Activated T-cell treated with anti-CD3 and anti-CD28 coated beads for 24 hours (primary cell): ENCODE measurements around the gene RPAP3.

ENCODE experiments used
- DNase-seq: peaks from one replicate; pipeline ENCODE4 v3.0.0-alpha.2; 2020; ENCODE audit warnings: low read depth

Gene RPAP3

DNA sequence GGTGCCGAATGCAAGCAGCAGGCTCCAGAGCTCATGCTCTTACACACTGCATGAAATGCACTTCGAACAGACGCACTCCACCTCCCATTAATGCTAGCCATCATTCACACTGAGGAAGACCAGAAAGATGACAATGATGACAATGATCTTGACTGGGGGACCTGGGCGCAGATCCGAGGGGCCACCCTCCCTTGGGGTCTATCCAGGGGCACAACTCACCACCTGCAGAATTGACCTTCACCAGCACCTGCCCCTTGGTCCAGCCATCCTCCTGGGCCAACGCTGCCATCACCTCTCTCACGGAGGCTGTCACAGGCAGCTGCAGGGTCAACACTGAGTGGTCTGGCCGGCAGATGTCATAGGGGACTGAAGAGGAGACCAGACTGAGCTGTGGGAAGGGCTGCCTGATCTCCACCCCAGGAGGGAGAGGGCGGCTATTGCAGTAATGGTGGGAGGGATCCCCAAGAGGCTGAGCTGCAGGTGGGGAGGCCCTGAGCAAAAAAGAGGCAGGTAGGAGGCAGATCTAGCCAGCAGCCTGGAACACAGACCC, 37.6 kb upstream of the RPAP3 start:
- no peak for DNase-seq

DNA sequence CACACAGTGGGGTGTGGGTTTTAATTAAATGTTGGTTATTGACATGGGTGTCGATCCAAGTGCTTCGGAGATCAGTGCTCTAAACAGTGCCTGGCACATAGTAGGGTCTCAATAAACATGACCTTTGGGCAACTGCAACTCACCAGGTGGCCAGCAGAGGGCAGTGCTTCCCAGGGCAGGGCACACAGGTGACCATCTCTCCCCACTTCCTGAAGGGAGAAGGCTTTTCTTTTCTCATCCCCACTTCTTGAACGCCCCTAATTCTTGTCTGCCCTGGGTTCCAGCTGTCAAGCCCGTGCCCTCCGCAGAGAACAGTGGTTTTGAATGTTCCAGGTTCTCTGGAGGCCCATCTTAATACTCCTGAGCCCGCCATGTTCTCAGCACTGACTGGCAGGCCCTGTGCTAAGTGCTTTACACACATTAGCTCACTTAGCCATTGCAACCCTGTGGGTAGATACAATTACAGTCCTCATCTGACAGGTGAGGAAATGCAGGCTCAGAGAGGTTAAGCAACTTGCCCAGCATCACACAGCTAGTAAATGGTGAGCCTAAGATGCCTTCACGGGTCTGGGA, 36.5 kb upstream of the RPAP3 start:
- DNase-seq = peak; percentile 66

GRCh38 chr12:47741340-47741703, 35.5 kb upstream of the RPAP3 start:
- DNase-seq = peak; percentile 25

DNA sequence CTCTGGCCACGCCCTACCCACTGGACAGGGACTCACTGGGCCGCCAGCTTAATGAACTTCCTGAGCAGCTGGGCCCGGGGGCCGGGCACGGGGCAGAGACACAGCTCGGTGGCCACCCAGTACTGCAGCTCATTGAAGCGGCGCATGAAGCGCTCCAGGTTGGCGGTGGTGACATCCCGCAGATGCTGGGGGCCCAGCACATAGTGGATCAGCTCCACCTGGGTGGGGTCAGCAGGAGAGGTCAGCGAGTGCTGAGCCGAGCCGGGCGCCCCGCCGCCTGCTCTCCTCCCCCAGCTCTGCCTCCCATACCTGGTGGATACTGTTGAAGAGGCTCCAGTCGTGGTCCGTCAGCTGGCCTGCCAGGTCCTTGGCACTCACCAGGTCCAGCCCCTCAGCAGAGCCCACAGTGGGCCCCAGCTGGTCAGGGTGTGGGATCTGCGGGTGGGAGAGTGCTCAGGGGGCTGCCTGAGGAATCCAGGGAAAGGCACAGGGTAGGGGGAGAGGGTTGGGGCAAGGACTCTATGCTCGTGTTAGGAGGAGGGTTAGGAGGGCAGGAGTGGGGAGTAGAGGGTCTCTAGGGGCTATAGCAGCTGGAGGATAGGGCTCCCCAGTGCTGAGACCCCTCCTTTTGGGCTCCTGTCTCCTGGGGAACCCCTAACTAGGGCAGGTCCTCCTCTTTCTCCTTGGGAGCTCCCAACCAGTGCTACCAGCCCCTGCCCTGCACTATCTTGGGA, 34.9 kb upstream of the RPAP3 start:
- DNase-seq = no peak

DNA sequence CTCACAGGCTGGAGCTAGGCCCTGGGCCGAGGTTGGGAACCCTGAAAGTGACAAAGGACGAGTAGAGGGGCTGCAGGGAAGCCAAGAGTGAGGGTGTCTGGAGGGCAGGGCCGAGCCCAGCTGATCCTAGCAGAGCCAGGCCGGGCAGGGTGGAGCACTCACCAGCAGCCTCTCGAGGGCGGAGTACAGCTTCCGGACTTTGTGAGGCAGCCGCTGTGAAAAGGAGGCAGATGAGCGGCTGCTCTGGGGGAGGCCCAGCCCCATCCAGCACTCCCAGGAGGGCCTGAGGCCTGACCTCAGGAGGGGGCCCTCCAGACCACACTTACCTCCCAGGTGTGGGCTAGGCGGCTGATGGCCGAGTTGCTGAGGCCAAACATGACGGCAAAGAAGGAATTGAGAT, 34.1 kb upstream of the RPAP3 start:
- DNase-seq = no peak

- DNase-seq = no peak
Observed at GRCh38 chr12:47739297-47739696, 33.5 kb upstream of the RPAP3 start.

DNA sequence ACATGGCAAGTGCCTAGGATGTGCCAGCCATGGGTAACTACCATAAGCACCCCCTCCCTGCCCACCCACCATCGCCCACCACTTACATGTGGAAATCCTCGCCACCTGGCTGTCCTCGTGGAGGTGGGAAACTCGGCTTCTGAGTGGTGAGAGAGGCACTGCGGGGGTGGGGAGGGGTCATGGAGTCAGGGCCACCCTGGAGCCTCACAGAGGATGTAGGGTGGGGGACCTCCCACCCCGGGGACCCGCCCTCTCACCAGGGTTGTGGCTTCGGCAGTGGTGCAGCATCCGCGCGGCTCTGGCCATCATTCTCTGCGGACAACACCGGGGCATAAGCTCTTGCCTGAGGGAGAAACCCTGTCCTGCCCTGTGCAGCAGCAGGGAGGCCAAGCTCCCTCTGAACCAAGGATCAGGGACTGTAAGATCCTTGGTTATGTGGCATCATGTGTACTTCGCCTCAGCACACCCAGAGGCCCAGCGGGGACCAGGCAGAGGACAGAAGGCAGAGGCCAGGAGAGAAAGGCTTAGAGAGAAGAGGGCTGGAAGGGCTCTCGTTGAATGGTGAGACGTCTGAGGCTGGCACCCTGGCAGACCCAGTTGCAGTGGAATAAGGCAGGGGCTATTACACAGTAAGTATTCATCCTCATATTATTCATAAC, 32.2 kb upstream of the RPAP3 start:
- DNase-seq = no peak

- no peak for DNase-seq
Observed at GRCh38 chr12:47736877-47737676, 31.2 kb upstream of the RPAP3 start.

GRCh38 chr12:47736216-47736615, 30.4 kb upstream of the RPAP3 start:
- DNase-seq = no peak

GRCh38 chr12:47735649-47736048, 29.8 kb upstream of the RPAP3 start:
- DNase-seq = no peak

DNA sequence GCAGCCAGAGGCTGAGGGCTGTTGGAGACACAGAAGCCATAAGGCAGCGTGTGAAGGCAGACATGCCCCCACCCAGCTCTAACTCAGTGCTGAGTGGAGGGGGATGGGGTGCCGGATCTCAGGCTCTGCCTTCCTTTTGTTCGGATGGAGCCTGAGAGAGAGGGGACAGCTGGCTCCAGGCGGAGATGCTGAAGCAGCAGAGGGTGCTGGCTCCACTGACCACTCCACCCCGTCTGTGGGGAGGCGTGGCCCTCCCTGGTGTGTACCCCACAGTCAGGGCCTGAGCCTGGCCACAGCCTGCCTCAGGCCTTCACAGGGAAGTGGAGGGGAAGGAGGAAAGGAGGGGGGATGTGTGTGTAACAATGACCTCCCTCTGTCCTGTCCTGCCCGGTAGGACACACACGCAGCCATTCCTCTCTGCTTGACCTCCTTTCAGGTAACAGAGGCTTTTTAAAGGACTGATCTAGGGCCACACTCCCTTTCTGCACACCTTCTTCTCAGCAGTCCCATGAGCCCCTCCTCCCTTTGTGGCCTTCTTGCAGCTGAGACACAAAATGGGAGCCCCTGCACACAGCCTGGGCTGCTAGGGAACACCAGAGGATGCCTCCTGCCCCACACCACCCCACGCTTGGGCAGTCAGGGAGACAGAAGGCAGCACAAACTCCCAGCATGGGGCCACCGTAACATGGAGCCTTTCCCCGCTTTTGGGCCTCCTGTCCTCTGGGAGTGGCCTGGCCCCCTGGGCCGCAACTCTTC, 29.1 kb upstream of the RPAP3 start:
- no peak for DNase-seq

- no peak for DNase-seq
Observed at GRCh38 chr12:47733142-47733541, 27.3 kb upstream of the RPAP3 start.

GRCh38 chr12:47732504-47732903, 26.7 kb upstream of the RPAP3 start:
- DNase-seq = no peak

GRCh38 chr12:47731723-47732122, 25.9 kb upstream of the RPAP3 start:
- DNase-seq = no peak

GRCh38 chr12:47730341-47730744, 24.5 kb upstream of the RPAP3 start:
- DNase-seq = no peak

DNA sequence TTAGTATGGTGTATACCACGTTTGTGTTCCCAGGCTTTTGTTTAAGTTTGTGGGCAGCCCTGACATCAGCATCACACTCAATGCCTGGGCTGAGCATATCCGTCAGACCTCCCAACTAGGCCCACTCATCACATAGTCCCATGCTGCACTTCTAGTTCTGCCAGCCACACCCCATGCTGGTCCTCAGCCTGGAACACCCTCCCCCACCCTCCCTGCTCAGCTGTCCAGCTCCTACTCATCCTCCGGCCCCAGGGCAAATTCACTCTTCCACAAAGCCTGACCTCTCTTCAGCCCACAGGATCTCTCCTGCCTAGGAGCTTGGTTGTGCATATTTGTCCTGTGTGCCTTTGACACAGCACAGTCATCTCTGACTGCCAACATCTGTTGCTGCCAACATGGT, 23.4 kb upstream of the RPAP3 start:
- DNase-seq = no peak

- DNase-seq = no peak
Observed at GRCh38 chr12:47725893-47726292, 20.1 kb upstream of the RPAP3 start.

- DNase-seq = no peak
Observed at GRCh38 chr12:47725091-47725772, 19.4 kb upstream of the RPAP3 start, which contains the start of gene ENDOU. ENDOU (minus strand) TSS chr12:47725490; CDS start chr12:47725413, 77 bp downstream.

- DNase-seq = no peak
Observed at GRCh38 chr12:47722941-47723631, 17.3 kb upstream of the RPAP3 start.

DNA sequence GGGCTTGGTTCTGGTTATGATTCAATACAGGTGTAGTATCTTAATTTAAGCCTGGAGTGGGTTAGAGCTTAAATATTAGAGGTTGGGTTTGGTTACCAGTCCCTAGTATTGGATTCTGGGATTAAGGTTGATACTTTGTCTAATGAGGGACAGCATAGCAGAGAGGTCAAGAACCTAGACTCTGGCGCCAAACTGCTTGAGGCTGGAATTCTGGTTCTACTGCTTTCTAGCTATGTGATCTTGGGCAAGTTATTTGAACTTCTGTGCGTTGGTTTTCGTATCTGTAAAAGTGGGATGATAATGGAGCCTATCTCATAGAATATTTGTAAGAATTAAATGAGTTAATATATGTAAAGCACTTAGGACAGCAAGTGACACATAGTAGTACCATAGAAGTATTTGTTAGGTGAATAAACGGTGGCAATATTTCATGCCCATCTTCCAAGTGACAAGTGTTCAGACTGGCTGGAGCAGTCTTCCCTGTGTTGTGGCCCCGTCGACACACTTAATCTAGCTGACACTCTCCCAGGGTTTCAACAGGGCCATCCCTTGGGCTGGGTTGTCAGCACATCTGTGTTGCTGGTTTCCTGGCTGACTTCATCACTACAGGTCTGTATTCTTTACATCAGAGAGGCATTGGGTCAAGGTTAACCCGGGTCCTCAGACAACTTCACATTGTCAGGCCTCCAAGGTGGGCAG, 16.5 kb upstream of the RPAP3 start:
- DNase-seq = no peak
